HepG2 (cell line): Measurements from ENCODE around the gene PXYLP1. TPM values are rescaled to one million over a fixed set of nuclear protein-coding genes. Genes with fewer than 3 reads are reported as not detected.

Source experiments
- AGO1 ChIP-seq: fragments of 200-400 bp; formaldehyde crosslinking; IDR thresholded peaks from 2 replicates; pipeline ENCODE4 v1.6.1; 2017; ENCODE audit warnings: mild to moderate bottlenecking, low read depth, low read length, moderate library complexity; ENCODE audit not compliant: poor library complexity, severe bottlenecking
- KLF13 ChIP-seq: sonication (generic); formaldehyde crosslinking; IDR thresholded peaks from 2 replicates; pipeline ENCODE4 v1.4.0; 2020; ENCODE audit warnings: mild to moderate bottlenecking, missing genetic modification reagents
- NFYC ChIP-seq: IDR thresholded peaks from 2 replicates; pipeline ENCODE4 v1.6.1; 2016; ENCODE audit warnings: missing genetic modification reagents, missing compliant biosample characterization
- NR0B2 ChIP-seq: sonication (generic); formaldehyde crosslinking; IDR thresholded peaks from 2 replicates; pipeline ENCODE4 v1.4.0; 2020; ENCODE audit warnings: mild to moderate bottlenecking, missing genetic modification reagents
- PATZ1 ChIP-seq: sonication (generic); formaldehyde crosslinking; IDR thresholded peaks from 2 replicates; pipeline ENCODE4 v1.4.0; 2020; ENCODE audit warnings: missing genetic modification reagents
- SKIL ChIP-seq: sonication (generic); formaldehyde crosslinking; IDR thresholded peaks from 2 replicates; pipeline ENCODE4 v1.8.0; 2022; ENCODE audit warnings: missing genetic modification reagents, mild to moderate bottlenecking, moderate library complexity, borderline replicate concordance
- ZFAT ChIP-seq: sonication (generic); formaldehyde crosslinking; conservative IDR thresholded peaks from 2 replicates; pipeline ENCODE4 v1.8.1; 2023; ENCODE audit warnings: missing genetic modification reagents, inconsistent platforms
- ZHX2 ChIP-seq, 2 experiments: sonication (generic) in 1 of 2; formaldehyde crosslinking in 1 of 2; IDR thresholded peaks; 2 replicates each; pipeline versions ENCODE4 v1.6.1 to v1.9.0; 2014 to 2022; ENCODE audit warnings: antibody characterized with exemption in 1 of 2, borderline replicate concordance in 1 of 2, inconsistent platforms in 1 of 2, low read depth in 1 of 2, missing genetic modification reagents in 1 of 2
- ZNF20 ChIP-seq: sonication (generic); formaldehyde crosslinking; IDR thresholded peaks from 2 replicates; pipeline ENCODE4 v1.4.0; 2020; ENCODE audit warnings: mild to moderate bottlenecking, moderate library complexity, missing genetic modification reagents
- ZNF24 ChIP-seq: fragments of 450-650 bp; IDR thresholded peaks from 2 replicates; pipeline ENCODE4 v1.6.1; 2017; ENCODE audit warnings: antibody characterized with exemption, mild to moderate bottlenecking
- ZNF496 ChIP-seq: sonication (generic); formaldehyde crosslinking; IDR thresholded peaks from 2 replicates; pipeline ENCODE4 v1.8.1; 2023; ENCODE audit warnings: mild to moderate bottlenecking, moderate library complexity, missing genetic modification reagents; ENCODE audit not compliant: insufficient replicate concordance
- ZNF577 ChIP-seq: sonication (generic); formaldehyde crosslinking; IDR thresholded peaks from 2 replicates; pipeline ENCODE4 v1.4.0; 2020; ENCODE audit warnings: mild to moderate bottlenecking, low read depth, missing genetic modification reagents, borderline replicate concordance
- ZNF749 ChIP-seq: sonication (generic); formaldehyde crosslinking; IDR thresholded peaks from 2 replicates; pipeline ENCODE4 v1.8.0; 2022; ENCODE audit warnings: mild to moderate bottlenecking, missing genetic modification reagents, moderate library complexity, borderline replicate concordance
- ZNF850 ChIP-seq: sonication (generic); formaldehyde crosslinking; conservative IDR thresholded peaks from 2 replicates; pipeline ENCODE4 v1.9.0; 2021; ENCODE audit warnings: mild to moderate bottlenecking, missing genetic modification reagents
- polyA plus RNA-seq, 8 experiments: library from polyadenylated mRNA; depleted of rRNA in 3 of 8; stranded (reverse) in 7 of 8; unstranded in 1 of 8; fragments of >200 nt; fragmentation: Illumina TruSeq in 4 of 8; extraction: Trizol in 4 of 8; gene quantifications; 2 replicates each; pipeline versions ENCODE4 v1.2.1 to v1.2.3, GENCODE V29; 2011 to 2016; ENCODE audit warnings: low read depth in 4 of 8, missing spikeins in 1 of 8, mixed read lengths in 1 of 8; ENCODE audit not compliant: insufficient read depth in 1 of 8
- total RNA-seq, 5 experiments: library from RNA; depleted of rRNA; stranded (reverse); fragments of >200 nt; fragmentation: Illumina TruSeq; extraction: Trizol; gene quantifications; 2 replicates each; pipeline ENCODE4 v1.2.3, GENCODE V29; 2016; ENCODE audit warnings: low read depth in 1 of 5

The PXYLP1 gene
- total and polyA plus RNA-seq, 2 of the 13 experiments (the other 11 are each of a cell fraction or from before 2014, with no cell fraction given) = 4.9 to 8.1 TPM

- TF ChIP-seq ZHX2 (IDR thresholded peaks at IDR 0.05; ENCODE audit: low read depth) (peak; percentile 59), ZHX2 (CRISPR knock-in tag; IDR thresholded peaks at IDR 0.05; ENCODE audit: borderline replicate concordance) (no peak), ZNF496 (no peak), KLF13 (CRISPR knock-in tag) (no peak), ZNF749 (CRISPR knock-in tag) (no peak; the same call in 1 of the 2 replicates), ZFAT (no peak), ZNF577 (CRISPR knock-in tag) (no peak), ZNF850 (CRISPR knock-in tag) (no peak), NR0B2 (CRISPR knock-in tag) (no peak), AGO1 (no peak), NFYC (peak; percentile 47; the same call in 1 of the 2 replicates), ZNF24 (0 out of 2 replicates have a peak, but pooled peaks have one; percentile 10), PATZ1 (no peak), ZNF20 (CRISPR knock-in tag) (no peak), SKIL (CRISPR knock-in tag) (no peak)
Observed at GRCh38 chr3:141311496-141312353, 80.1 kb downstream of the PXYLP1 start (continued).
